Right cardiac atrium (tissue), 5 donors: ENCODE measurements around the gene NKAIN1. TPM values are rescaled to one million over a fixed set of nuclear protein-coding genes. Genes with fewer than 3 reads are reported as not detected.
A peak's percentile ranks its signal among the peaks of the same experiment; 100 is the strongest.

Experiments
- ATAC-seq, 2 donors: fragments of 200-7000 bp; cut with Tn5 transposase; one replicate each; pipeline versions ENCODE4 v1.8.0 to v1.9.1; 2020; ENCODE audit warnings: moderate library complexity in 2 of 2, mild to moderate bottlenecking in 1 of 2
- DNase-seq, 3 donors: peaks; one replicate each; pipeline ENCODE4 v3.0.0-alpha.2; 2020
- H3K27ac ChIP-seq: one replicate; pipeline ENCODE4 v1.5.1; 2013; ENCODE audit warnings: mild to moderate bottlenecking, low read length, control low read depth, moderate library complexity
- H3K27me3 ChIP-seq: one replicate; pipeline ENCODE4 v1.6.1; 2013; ENCODE audit not compliant: control insufficient read depth, insufficient read depth
- H3K4me1 ChIP-seq: one replicate; pipeline ENCODE4 v1.6.1; 2013; ENCODE audit warnings: low read length; ENCODE audit not compliant: control insufficient read depth, insufficient read depth
- H3K4me3 ChIP-seq: one replicate; pipeline ENCODE4 v1.5.1; 2013; ENCODE audit warnings: low read length, control low read depth
- H3K9me3 ChIP-seq: one replicate; pipeline ENCODE4 v1.6.1; 2013; ENCODE audit warnings: low read length; ENCODE audit not compliant: control insufficient read depth
- WGBS: extraction: QIAGEN DNeasy Blood & Tissue Kit; methylation state at CpG from one replicate; pipeline ENCODE4 v1.1.7; 2013; 5-methylcytosine and 5-hydroxymethylcytosine counted together
- intact Hi-C, 4 donors: fragments of 100-400 bp; cut with DNase I; formaldehyde crosslinking; loops; one replicate each; pipeline versions ENCODE4 v1.11.0 to v1.14.0; 2022 to 2023
- polyA plus RNA-seq: library from polyadenylated mRNA; stranded (reverse); fragments of 200-250 nt; gene quantifications from one replicate; pipeline ENCODE4 v1.2.3, GENCODE V29; 2013
- total RNA-seq, 4 donors: library from RNA; stranded (reverse); fragmentation: NEBNext Ultra II Directional; extraction: Animal tissue kit (Norgen Biotek cat#: 25700); gene quantifications; one replicate each; pipeline ENCODE4 v1.2.1, GENCODE V29; 2021
- donor health status: healthy with polysubstance abuse.
- donor health status: DM: no; HTN: yes; CAD: no.
- donor health status: DM: no; HTN: no; CAD: no.
- donor health status: DM: no; HTN: yes; CAD: no; lungs with severe emphysema.
- donor health status: DM: yes; HTN: yes; CAD: no.

NKAIN1 gene
- total and polyA plus RNA-seq, 5 donors = 0.02 TPM; not detected in 4

DNA sequence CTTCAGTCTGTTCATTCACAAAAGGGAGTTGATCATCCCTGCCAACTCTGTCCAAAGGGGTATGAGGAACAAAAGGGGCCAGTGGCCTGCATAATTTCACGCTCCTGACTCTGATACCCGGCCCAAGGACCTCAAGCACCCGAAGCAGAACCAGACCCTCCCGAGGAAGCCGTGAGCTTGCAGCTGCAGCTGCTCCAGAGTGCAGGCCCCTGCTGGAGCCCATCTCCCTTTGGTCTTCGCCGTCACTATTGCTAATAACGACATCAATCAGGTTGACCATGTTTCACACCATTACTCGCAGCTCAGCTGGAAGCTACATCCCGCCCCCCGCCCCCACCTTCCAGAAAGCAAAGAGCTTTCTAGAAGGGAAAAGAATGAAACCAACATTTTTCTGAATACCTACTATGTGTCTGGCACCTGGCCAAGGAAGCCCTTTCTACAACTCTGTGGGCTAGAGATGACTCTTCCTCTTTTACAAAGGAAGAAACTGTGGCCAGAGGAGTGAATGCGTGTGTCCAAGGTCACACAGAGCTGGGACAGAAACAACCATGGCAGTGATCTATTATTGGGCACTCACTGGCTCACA lies 5.5 kb downstream of the NKAIN1 start:
- H3K4me3 ChIP-seq = no peak overlapping the region
- no peak for DNase-seq
- WGBS = 58% methylated on average over 12 of the region's 12 CpGs
- no peaks in the 10 kb centered on the region for H3K9me3 ChIP-seq
- no peak overlapping the region for H3K27ac ChIP-seq
- H3K27me3 ChIP-seq = peaks cover 3% of the 10 kb centered on the region
- intact Hi-C loops = no loop called here
- no peak for ATAC-seq
- no peaks in the 10 kb centered on the region for H3K4me1 ChIP-seq

DNA sequence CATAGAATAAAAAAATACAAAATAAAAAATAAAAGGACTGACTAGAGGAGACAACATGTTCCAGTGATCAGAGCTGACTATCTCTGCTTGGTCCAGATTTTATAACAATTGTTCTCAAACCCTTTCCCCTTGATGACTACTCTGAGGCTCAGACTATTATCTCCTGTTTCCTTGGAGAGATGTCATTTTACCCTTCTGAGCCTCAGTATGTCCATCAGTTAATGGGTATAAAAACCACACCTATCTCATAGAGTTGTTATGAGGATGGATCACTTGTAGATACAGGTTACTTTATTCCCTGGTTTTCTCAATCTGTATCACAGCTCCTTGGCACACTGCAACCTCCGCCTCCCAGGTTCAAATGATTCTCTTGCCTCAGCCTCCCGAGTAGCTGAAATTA lies 7.0 kb downstream of the NKAIN1 start:
- Histone ChIP-seq H3K4me1 (no peaks in the 10 kb centered on the region), H3K27me3 (peaks cover 3% of the 10 kb centered on the region), H3K27ac (no peak overlapping the region), H3K4me3 (no peak overlapping the region), H3K9me3 (no peaks in the 10 kb centered on the region)
- DNase-seq = no peak
- WGBS = 94% methylated on average over 2 of the region's 2 CpGs
- intact Hi-C loops = no loop called here
- ATAC-seq = no peak

DNA sequence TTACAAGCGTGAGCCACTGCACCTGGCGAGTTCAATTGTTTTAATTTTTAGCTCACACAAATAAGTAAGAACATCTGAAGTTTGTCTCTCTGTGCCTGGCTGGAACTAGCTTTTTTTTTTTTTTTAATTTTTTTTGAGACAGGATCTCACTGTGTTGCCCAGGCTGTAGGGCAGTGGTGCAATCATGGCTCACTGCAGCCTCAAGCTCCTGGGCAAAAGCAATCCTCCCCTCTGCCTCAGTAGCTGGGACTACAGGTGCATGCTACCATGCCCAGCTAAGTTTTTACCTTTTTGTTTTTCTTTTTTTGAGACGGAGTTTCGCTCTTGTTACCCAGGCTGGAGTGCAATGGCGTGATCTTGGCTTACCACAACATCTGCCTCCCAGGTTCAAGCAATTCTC lies 7.9 kb downstream of the NKAIN1 start:
- no peak overlapping the region for H3K27ac ChIP-seq
- 93% methylated on average over 5 of the region's 5 CpGs for WGBS
- intact Hi-C loops = no loop called here
- DNase-seq (no peak), ATAC-seq (no peak)
- no peak overlapping the region for H3K4me3 ChIP-seq
- peaks cover 3% of the 10 kb centered on the region for H3K27me3 ChIP-seq
- H3K4me1 ChIP-seq = no peaks in the 10 kb centered on the region
- no peaks in the 10 kb centered on the region for H3K9me3 ChIP-seq

DNA sequence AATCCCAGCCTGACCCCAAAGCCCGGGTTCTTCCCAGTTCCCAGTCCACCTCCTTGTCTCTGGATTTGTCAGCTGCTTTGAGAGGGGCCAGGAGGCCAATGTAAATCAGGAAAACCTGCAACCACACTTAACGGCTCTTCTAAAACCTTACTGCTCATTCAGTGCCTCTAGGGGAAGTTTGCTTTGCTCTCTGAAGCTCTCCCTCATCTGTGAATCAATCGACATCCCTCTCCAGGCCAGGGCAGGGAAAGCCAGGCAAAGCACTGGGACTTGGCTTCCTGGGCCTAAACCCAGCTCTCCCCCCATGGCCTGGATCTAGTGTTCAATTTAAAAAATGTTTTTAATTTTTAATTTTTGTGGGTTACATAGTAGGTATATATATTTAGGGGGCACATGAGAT lies 9.3 kb downstream of the NKAIN1 start:
- Histone ChIP-seq H3K9me3 (no peaks in the 10 kb centered on the region), H3K4me1 (no peaks in the 10 kb centered on the region), H3K4me3 (no peak overlapping the region), H3K27me3 (peaks cover 3% of the 10 kb centered on the region), H3K27ac (no peak overlapping the region)
- ATAC-seq (no peak), DNase-seq (no peak)
- 66% methylated on average over 3 of the region's 3 CpGs for WGBS
- intact Hi-C loops = no loop called here

DNA sequence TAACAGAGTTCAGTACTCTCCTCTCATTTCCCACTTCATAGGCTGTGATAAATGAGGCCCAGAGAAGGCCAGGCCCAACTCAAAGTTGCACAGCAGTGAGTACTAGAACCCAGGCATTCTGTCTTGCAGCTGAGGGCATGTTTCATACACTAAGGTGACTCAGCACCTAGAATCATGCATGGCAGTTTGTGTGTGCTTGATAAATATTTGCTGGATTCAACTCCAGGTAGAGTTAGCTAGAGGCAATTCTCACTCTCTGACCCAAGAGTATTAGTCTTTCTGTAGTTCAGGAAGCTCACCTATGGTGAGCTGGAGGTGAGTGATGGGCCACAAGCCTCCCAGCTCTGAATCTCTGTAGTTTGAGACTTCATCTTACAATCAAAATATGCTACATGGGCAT lies 10.7 kb downstream of the NKAIN1 start:
- Histone ChIP-seq H3K27me3 (no peaks in the 10 kb centered on the region), H3K4me3 (no peak overlapping the region), H3K9me3 (no peaks in the 10 kb centered on the region), H3K27ac (no peak overlapping the region), H3K4me1 (no peaks in the 10 kb centered on the region)
- ATAC-seq (no peak), DNase-seq (no peak)
- intact Hi-C loops = no loop called here

DNA sequence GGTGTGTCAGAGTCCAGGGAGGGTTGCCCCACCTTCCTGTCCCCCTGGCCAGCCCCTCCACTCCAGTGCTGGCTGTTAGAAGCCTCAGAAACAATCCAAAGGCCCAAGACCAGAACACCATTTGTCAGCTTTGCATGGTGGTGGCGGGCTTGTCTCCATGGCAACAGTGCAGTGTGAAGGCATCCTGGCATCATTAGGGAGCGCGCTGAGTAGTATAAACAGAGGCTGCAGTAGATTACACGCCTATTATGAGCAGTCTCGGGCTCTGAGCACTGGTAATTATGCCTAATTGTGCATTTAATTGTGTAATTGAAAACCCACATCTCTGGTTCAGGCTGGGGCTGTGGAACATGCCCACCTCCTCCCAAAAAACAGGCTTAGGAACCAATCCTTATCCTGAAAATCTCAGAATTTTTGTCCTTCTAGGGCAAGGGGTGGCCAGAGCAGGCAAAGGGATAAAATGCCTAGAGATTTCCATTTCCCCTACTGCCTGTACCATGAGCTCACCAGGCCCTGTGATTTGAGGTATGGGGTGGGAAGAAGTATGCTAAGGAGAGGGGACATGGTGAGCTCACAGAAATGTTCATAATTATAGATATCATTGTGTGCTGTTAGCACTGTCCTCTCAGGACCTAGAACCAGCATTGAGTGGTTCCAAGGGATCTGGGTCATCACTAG lies 11.7 kb downstream of the NKAIN1 start:
- no peak overlapping the region for H3K27ac ChIP-seq
- no peaks in the 10 kb centered on the region for H3K4me1 ChIP-seq
- 73% methylated on average over 5 of the region's 5 CpGs for WGBS
- H3K27me3 ChIP-seq = no peaks in the 10 kb centered on the region
- no peak for DNase-seq
- no peak for ATAC-seq
- H3K9me3 ChIP-seq = no peaks in the 10 kb centered on the region
- intact Hi-C loops = no loop called here
- no peak overlapping the region for H3K4me3 ChIP-seq

DNA sequence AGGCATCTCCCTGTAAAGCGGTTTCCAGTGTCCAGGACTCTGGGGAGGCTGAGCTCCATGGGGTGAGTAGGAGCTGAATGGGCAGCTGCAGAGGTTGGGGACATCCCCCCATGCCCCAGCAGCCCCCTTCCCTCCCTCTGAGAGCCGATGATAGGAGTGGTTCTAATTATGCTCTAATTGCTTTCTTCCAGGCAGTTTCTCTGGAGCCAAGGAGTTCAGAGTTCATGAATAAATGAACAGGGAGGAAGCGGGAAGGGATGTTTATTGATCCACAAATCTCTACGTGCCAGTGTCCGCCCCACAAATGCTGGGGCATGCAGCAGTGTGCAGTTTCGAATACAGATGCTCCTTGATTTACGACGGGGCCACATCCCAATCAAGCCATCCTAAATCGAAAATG lies 15.6 kb downstream of the NKAIN1 start:
- no peak overlapping the region for H3K27ac ChIP-seq
- ATAC-seq (no peak), DNase-seq (no peak)
- no peaks in the 10 kb centered on the region for H3K9me3 ChIP-seq
- H3K4me1 ChIP-seq = no peaks in the 10 kb centered on the region
- H3K4me3 ChIP-seq = no peak overlapping the region
- no peaks in the 10 kb centered on the region for H3K27me3 ChIP-seq
- intact Hi-C loops = no loop called here
- 59% methylated on average over 9 of the region's 9 CpGs for WGBS

DNA sequence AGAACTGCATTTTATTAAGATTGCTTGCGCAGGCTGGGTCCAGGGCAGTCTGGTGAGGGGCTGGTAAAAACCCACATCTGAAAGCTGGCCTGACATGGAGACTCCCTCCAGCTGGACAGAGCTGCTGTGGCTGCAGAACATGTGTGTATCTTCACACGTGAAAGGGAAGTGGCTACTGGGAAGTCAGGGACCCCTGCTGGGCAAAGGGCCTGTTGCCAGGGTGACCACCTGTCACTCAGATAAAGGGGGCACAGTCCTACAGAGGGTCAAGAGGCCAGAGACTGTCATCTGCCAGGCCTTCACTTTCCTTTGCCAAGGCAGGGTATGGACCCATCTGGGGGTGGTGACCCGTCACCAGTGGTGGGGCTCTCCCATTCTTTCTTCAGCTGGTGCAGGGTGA lies 17.5 kb downstream of the NKAIN1 start:
- no peaks in the 10 kb centered on the region for H3K4me1 ChIP-seq
- ATAC-seq (no peak), DNase-seq (no peak)
- H3K4me3 ChIP-seq = no peak overlapping the region
- H3K27ac ChIP-seq = no peak overlapping the region
- 71% methylated on average over 3 of the region's 3 CpGs for WGBS
- intact Hi-C loops = no loop called here
- H3K9me3 ChIP-seq = no peaks in the 10 kb centered on the region
- H3K27me3 ChIP-seq = no peaks in the 10 kb centered on the region

DNA sequence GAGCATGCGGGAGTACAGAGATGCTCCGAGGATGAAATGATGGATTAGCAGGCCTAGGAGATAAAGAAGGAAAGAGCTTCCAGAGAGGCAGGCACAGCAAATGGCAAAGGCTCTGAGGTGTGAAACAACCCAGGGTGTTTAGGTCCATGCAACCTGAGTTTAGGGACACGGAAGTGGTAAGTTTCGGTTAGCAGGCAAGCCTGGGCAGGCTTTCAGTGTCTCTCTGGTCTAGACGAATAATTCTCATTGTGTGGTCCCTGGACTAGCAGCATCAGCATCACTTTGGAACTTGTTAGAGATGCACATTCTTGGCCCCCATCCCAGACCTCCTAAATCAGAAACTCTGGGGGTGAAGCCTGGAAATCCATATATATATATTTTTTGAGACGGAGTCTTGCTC lies 18.6 kb downstream of the NKAIN1 start:
- no peaks in the 10 kb centered on the region for H3K9me3 ChIP-seq
- 80% methylated on average over 6 of the region's 6 CpGs for WGBS
- H3K27me3 ChIP-seq = no peaks in the 10 kb centered on the region
- H3K4me1 ChIP-seq = peaks cover 1% of the 10 kb centered on the region
- intact Hi-C loops = no loop called here
- no peak overlapping the region for H3K4me3 ChIP-seq
- DNase-seq (no peak), ATAC-seq (no peak)
- H3K27ac ChIP-seq = no peak overlapping the region

DNA sequence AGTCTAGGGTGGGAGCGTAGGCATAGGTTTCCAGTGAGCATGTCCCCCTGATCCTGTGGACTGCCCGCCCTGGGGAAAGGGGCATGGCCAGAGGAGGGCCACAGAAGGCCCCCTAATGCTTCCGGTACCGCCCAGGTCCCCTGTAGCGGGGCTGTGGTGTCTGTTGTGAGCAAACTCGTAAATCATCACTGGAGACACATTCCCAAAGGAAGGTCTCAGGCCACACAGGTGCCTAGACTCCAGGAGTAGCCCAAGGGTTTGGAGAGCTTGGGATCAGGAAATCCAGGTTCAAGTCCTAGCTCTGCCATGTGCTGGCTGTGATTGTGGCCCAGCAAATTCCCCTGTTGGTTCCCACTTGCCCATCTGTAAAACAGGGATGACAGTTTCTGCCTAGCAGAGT lies 20.2 kb downstream of the NKAIN1 start:
- no peak for DNase-seq
- peaks cover 4% of the 10 kb centered on the region for H3K4me1 ChIP-seq
- no peak for ATAC-seq
- H3K27me3 ChIP-seq = no peaks in the 10 kb centered on the region
- no peak overlapping the region for H3K4me3 ChIP-seq
- no peaks in the 10 kb centered on the region for H3K9me3 ChIP-seq
- H3K27ac ChIP-seq = no peak overlapping the region
- 93% methylated on average over 6 of the region's 6 CpGs for WGBS
- intact Hi-C loops = no loop called here

DNA sequence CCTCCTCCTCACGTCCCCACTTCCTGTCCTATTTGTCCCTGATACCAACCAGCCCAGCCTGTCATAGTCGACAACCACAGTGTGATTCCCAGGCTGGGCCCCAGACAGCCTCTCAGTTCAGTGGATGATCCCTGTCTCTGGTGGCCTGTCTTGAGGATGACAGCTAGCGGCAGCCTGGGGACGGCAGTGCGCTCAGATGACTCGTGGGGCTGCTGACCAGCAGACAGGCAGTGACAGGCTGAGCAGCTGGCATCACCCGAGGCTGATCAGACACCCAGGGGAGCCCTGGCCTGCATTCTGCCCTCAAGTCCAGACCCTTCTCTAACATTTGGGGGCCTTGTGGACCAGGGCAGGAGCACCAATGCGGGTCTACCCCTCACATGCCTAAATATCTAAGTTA lies 21.0 kb downstream of the NKAIN1 start:
- no peak overlapping the region for H3K4me3 ChIP-seq
- no peaks in the 10 kb centered on the region for H3K9me3 ChIP-seq
- H3K4me1 ChIP-seq = peaks cover 4% of the 10 kb centered on the region
- no peak for DNase-seq
- no peak for ATAC-seq
- WGBS = 69% methylated on average over 8 of the region's 8 CpGs
- intact Hi-C loops = no loop called here
- H3K27me3 ChIP-seq = no peaks in the 10 kb centered on the region
- no peak overlapping the region for H3K27ac ChIP-seq

DNA sequence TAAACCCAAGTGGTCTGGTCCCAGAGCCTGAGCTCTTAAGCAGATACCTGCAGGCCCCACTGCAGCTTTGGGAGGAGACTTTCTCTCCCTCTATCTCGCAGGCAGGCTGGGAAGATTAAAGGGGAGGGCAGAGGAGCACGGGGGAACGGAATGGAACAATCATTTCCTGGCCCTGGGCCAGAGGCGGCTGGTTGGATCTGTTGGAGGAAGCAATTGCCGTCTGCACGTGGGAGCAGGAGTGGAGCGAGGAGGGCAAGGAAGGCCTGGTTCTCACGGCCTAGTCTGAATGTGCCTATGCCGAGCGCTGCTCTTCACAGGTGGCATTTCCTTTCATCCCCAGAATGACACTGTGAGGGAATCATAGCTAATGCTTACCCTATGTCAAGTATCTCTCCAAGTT lies 23.7 kb downstream of the NKAIN1 start:
- Histone ChIP-seq H3K4me3 (no peak overlapping the region), H3K4me1 (peaks cover 4% of the 10 kb centered on the region), H3K9me3 (no peaks in the 10 kb centered on the region), H3K27me3 (no peaks in the 10 kb centered on the region), H3K27ac (no peak overlapping the region)
- peak; percentile 73 to 87 for ATAC-seq
- 12% methylated on average over 10 of the region's 10 CpGs for WGBS
- intact Hi-C loops = no loop called here
- peak; percentile 70 to 86 (median 77) for DNase-seq
